ENCODE results near the gene SASS6.

DNA sequence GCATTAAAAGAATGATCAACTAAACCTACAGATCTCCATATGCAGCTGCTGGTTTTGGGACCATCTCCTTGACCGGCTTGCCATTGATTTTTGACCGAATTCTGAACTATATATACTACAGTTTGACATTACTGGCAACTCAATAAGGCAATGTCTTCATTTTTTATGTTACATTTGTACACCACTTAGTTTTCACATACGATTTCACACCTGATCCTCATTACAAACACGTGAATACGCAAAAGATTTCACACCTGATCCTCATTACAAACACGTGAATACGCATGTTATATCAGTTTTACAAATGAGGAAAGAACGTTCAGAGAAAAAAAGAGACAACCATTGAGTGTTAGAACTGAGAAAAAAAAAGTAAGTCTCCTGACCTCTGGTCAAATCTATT is 1.1 kb downstream of the SASS6 start:
- TF ChIP-seq, protein P1, sequence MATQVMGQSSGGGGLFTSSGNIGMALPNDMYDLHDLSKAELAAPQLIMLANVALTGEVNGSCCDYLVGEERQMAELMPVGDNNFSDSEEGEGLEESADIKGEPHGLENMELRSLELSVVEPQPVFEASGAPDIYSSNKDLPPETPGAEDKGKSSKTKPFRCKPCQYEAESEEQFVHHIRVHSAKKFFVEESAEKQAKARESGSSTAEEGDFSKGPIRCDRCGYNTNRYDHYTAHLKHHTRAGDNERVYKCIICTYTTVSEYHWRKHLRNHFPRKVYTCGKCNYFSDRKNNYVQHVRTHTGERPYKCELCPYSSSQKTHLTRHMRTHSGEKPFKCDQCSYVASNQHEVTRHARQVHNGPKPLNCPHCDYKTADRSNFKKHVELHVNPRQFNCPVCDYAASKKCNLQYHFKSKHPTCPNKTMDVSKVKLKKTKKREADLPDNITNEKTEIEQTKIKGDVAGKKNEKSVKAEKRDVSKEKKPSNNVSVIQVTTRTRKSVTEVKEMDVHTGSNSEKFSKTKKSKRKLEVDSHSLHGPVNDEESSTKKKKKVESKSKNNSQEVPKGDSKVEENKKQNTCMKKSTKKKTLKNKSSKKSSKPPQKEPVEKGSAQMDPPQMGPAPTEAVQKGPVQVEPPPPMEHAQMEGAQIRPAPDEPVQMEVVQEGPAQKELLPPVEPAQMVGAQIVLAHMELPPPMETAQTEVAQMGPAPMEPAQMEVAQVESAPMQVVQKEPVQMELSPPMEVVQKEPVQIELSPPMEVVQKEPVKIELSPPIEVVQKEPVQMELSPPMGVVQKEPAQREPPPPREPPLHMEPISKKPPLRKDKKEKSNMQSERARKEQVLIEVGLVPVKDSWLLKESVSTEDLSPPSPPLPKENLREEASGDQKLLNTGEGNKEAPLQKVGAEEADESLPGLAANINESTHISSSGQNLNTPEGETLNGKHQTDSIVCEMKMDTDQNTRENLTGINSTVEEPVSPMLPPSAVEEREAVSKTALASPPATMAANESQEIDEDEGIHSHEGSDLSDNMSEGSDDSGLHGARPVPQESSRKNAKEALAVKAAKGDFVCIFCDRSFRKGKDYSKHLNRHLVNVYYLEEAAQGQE (IDR thresholded peaks at IDR 0.05; ENCODE audit: borderline replicate concordance) = no peak
- TF ChIP-seq, protein P2, sequence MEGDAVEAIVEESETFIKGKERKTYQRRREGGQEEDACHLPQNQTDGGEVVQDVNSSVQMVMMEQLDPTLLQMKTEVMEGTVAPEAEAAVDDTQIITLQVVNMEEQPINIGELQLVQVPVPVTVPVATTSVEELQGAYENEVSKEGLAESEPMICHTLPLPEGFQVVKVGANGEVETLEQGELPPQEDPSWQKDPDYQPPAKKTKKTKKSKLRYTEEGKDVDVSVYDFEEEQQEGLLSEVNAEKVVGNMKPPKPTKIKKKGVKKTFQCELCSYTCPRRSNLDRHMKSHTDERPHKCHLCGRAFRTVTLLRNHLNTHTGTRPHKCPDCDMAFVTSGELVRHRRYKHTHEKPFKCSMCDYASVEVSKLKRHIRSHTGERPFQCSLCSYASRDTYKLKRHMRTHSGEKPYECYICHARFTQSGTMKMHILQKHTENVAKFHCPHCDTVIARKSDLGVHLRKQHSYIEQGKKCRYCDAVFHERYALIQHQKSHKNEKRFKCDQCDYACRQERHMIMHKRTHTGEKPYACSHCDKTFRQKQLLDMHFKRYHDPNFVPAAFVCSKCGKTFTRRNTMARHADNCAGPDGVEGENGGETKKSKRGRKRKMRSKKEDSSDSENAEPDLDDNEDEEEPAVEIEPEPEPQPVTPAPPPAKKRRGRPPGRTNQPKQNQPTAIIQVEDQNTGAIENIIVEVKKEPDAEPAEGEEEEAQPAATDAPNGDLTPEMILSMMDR (IDR thresholded peaks at IDR 0.05; ENCODE audit: poor library complexity, severe bottlenecking) = no peak
- no peak for TF ChIP-seq EZH2 (IDR thresholded peaks at IDR 0.05; ENCODE audit: borderline replicate concordance, insufficient read depth, low read length, poor library complexity, severe bottlenecking)
- no peak for TF ChIP-seq EP300 (conservative IDR thresholded peaks at IDR 0.05; ENCODE audit: poor library complexity, severe bottlenecking)
- no peak for TF ChIP-seq SMC3 (conservative IDR thresholded peaks at IDR 0.05; ENCODE audit: poor library complexity)
- TF ChIP-seq POLR2AphosphoS5 (IDR thresholded peaks at IDR 0.05) = no peak
- TF ChIP-seq TAF1 (IDR thresholded peaks at IDR 0.05; ENCODE audit: low read depth) = no peak
- no peak for TF ChIP-seq RAD21 (conservative IDR thresholded peaks at IDR 0.05)

All from neural cell (in vitro differentiated cells).